Astrocyte of the spinal cord (primary cell): ENCODE data around the gene TOX2.

Source experiments
- DNase-seq: peaks from one replicate; pipeline ENCODE4 v3.0.0; 2011; ENCODE audit warnings: low read depth, low spot score
- H3K4me3 ChIP-seq: 2 replicates; pipeline ENCODE4 v1.5.1; 2011; ENCODE audit warnings: low read depth, mild to moderate bottlenecking, low read length, moderate library complexity
- in situ Hi-C: cut with HindIII; loops from 2 replicates; pipeline ENCODE4 v1.10.0; 2017; ENCODE audit warnings: low sequenced_read_pairs
- TF ChIP-seq, protein P1 (sequence below): IDR thresholded peaks from 2 replicates; pipeline ENCODE4 v1.5.1; 2012; ENCODE audit warnings: low read depth, mild to moderate bottlenecking, low read length, inconsistent platforms

The TOX2 gene

DNA sequence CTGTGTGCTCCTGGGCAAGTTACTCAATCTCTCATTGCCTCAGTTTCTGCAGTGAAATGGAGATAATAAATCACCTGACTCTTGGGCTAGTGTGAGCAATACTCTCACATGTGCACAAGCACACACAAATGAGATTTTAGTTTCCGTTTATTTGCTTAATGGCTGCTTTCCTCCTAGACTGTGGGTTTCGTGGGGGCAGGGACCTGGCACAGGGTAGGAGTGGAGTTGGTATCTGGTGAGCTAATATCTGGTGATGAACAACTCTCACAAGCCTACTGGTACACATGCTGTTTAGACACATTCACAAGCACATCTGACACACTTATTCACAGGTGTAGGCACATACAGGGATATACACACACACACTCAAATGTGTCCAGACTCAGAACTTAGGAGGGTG is 73.8 kb downstream of the TOX2 start:
- in situ Hi-C loops: no loop called here
- DNase-seq: no peak
- TF ChIP-seq, protein P1, sequence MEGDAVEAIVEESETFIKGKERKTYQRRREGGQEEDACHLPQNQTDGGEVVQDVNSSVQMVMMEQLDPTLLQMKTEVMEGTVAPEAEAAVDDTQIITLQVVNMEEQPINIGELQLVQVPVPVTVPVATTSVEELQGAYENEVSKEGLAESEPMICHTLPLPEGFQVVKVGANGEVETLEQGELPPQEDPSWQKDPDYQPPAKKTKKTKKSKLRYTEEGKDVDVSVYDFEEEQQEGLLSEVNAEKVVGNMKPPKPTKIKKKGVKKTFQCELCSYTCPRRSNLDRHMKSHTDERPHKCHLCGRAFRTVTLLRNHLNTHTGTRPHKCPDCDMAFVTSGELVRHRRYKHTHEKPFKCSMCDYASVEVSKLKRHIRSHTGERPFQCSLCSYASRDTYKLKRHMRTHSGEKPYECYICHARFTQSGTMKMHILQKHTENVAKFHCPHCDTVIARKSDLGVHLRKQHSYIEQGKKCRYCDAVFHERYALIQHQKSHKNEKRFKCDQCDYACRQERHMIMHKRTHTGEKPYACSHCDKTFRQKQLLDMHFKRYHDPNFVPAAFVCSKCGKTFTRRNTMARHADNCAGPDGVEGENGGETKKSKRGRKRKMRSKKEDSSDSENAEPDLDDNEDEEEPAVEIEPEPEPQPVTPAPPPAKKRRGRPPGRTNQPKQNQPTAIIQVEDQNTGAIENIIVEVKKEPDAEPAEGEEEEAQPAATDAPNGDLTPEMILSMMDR: no peak
- H3K4me3 ChIP-seq: no peak overlapping the region

GRCh38 chr20:43988867-43989266 is 74.2 kb downstream of the TOX2 start:
- H3K4me3 ChIP-seq: no peak overlapping the region
- in situ Hi-C loops: no loop called here
- peak; percentile 29 for DNase-seq
- TF ChIP-seq, protein P1: peak; percentile 35

DNA sequence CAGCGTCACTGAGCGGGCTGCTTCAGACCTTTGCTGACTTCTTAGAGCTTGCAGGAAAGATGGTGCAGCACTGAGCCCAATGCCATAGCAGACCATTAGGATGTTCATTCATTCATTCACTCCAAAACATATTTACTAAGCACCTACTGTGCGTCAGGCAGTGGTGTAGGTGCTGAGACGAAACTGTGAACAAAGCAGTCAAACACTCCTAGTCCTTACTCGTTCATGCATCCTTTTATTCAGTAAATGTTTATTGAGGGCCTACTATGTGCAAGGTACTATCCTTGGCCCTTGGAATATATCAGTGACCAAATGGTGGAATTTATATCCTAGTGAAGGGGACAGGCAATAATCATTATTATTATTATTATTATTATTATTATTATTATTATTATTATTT is 76.6 kb downstream of the TOX2 start:
- TF ChIP-seq, protein P1: no peak
- in situ Hi-C loops: no loop called here
- no peak for DNase-seq
- H3K4me3 ChIP-seq: no peak overlapping the region

DNA sequence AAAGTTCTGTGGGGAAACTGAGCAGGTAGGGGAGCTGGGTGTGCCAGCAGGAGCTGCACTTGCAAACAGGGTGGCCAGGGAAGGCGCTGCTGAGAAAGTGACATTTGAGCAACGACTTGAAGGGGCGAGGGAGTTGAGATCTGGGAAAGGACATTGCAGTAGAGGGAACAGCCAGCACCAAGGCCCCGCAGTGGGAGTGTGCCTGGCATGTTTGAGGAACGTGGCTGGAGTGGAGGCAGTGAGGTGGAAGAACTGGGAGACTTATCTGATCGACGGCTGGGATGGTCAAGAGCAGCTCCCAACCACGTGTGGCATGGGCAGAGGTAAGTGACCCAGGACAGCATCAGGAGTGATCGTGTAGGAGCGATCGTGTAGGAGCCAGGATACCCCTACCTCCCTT is 77.3 kb downstream of the TOX2 start:
- in situ Hi-C loops: no loop called here
- TF ChIP-seq, protein P1: no peak
- H3K4me3 ChIP-seq: no peak overlapping the region
- DNase-seq: no peak

GRCh38 chr20:43992885-43993284 is 78.2 kb downstream of the TOX2 start:
- TF ChIP-seq, protein P1: no peak
- in situ Hi-C loops: no loop called here

GRCh38 chr20:43993560-43993959 is 78.9 kb downstream of the TOX2 start:
- TF ChIP-seq, protein P1: no peak
- in situ Hi-C loops: no loop called here
- DNase-seq: no peak
- no peak overlapping the region for H3K4me3 ChIP-seq

More at GRCh38 chr20:43992885-43993284, 78.2 kb downstream of the TOX2 start:
- H3K4me3 ChIP-seq: no peak overlapping the region
- no peak for DNase-seq
